HL-60/S4 treated with retinoic acid at 250 ng/mL for 4 days and 3 days (cell line): ENCODE results near the gene JADE2.

ENCODE experiments used
- in situ Hi-C: fragments of 300-500 bp; cut with MboI; formaldehyde crosslinking; loops from 2 replicates; pipeline ENCODE4 v1.7.0; 2022; ENCODE audit warnings: low sequenced_read_pairs

JADE2 gene

DNA sequence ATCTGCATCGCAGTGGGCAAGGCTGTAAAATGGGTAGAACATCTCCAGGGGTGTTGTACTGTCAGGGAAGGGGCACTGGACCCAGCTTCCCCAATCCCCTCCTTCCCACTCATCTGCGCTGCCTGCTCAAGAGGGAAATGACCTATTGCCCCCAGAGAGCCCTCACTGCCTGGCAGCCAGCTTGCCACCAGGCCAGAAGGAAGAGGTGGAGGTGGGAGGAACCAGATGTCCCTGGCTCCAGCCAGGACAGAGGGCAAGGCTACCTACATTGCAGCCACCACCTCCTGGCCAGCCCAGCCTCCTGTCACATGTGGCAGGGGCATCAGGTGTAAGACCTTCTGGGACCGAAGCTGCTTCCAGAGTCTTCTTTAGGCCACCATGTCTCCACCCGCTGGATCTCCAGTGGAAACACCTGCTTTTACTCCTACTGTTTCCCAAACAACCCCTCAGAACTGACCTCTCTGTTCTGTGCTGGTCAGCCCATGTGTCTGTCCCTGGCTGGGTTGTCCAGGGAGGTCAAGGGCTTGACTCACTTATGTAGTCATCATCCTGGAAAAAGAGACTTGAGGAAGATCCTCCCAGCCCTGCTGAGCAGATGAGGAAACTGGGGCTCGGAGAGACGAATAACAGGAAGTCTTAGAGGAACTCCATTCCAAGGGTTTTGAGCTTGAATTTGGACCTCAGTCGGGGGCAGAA, 42.3 kb downstream of the JADE2 start:
- in situ Hi-C loops, result no loop called here

DNA sequence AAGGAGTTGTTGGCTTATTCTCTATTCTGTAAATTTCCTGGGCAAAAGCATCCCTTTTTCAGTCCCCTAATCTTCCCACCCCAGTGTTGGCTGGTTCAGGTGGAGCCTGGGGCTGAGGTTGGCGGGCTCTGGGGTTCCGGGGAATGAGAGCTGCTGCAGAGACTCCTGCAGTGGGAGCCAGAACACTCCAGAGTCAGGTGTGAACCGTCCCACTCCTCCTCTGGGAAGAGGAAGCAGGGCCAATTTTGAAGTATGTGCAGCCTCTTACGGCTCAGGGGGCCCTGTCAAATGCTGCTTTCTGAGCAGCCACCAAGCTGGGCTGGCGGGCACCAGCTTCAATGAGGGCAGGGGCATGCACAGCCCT, 42.8 kb downstream of the JADE2 start:
- in situ Hi-C loops, result no loop called here

DNA sequence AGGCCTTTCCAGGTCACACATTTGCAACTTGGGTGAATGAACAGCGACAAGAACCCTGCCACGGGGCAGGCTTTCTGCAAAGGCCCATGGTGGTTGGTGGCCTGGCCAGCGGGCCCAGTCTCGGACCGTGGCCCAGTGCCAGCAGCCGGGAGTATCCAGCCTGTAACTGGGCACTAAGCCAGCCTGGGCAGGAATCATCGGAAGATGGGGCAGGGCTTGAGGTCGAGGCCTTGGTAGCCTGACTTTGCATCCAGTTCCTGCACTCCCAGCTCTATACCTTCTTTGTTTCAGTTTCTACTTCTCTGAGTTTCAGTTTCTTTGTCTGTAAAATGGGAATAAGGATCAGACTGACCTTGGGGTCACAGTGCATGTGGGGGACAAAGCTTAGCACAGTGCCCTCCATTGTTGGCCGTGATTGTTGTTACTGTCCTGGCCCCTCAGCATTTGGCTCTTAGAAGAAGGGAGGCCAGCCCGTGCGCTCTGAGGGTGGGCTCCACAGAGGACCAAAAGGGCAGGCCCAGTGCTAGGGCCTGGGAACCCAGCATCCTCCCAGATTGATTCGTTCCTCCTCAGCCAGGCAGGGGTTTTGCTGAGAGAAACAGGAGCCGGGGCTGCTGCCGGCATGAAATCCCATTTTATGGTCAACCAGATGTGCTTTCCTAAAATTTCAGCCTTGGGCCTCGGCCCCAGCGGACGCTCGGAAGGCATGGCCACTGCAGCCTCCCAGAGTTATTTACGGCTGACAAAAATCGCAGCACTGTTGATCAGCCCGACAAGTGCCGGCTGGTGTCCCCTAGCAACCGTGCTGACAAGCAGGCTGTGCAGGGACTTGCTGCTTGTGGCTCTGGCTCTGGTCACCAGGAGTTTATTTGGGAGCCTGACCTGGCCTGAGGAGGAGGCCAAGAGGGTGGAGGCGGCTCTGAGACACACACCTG, 43.6 kb downstream of the JADE2 start:
- in situ Hi-C loops, result no loop called here

DNA sequence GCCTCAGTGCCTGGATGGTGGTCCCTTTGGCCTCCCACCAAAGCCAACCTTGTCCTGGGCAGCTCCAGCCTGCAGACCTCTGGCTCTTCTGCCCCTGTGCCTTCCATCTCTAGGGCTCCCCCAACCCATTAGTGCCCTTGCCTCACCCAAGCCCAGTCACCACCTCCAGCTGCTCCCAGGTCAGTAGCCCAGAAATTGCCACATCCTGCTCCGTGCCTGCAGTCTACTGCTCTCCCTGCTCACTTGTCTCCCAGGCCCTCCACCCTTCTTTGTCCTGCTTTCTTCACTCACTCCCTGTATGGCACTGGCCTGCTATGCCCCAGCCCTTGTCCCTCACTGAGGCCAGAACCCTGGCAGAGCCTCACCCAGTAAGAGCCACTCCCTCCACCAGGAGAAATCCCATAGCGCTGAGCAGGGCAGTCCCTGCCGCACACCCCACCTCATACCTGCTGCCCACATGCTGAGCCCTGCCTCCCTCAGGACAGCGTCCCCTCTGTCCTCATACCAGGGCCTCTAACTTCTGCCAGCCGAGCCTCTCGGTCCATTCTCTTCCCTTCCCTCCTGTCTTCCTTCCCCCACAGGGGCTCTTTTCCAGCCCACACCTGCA, 44.4 kb downstream of the JADE2 start:
- in situ Hi-C loops, result no loop called here

DNA sequence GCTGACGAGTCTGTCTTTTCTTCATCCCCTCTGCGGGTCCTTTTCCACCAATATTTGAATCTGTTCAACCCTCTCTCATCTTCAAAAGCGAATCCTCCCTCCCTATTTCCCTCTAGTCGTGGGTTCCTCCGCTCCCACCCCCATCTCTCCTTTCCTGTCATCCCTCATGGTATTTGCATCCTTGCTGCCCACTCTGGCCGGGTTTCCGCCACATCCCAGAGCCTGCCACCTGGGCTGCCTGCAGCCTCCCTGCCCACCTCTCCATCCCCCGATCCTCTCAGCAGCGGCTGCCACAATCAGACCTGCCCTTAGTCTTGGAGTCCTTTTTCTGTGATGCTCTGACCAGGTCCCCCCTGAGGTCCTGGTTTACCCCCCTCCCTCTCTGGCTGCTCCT, 44.9 kb downstream of the JADE2 start:
- in situ Hi-C loops, result no loop called here

DNA sequence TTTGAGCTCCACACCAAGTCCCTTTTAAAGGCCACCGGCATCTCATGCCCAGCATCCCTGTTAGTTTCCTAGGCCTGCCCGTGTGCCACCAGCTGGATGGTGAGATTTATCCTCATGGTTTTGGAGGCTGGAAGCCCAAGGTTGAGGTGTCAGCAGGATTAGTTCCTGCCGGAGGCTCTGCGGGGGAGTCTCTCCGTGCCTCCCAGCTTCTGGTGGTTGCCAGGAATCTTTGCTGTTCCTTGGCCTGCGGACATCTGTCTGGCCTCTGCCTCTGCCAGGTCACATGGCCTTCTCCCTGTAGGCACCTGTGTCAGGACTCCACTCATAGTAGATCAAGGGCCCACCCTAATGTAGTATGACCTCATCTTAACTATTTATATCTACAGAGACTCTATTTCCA, 45.4 kb downstream of the JADE2 start:
- in situ Hi-C loops, result no loop called here

DNA sequence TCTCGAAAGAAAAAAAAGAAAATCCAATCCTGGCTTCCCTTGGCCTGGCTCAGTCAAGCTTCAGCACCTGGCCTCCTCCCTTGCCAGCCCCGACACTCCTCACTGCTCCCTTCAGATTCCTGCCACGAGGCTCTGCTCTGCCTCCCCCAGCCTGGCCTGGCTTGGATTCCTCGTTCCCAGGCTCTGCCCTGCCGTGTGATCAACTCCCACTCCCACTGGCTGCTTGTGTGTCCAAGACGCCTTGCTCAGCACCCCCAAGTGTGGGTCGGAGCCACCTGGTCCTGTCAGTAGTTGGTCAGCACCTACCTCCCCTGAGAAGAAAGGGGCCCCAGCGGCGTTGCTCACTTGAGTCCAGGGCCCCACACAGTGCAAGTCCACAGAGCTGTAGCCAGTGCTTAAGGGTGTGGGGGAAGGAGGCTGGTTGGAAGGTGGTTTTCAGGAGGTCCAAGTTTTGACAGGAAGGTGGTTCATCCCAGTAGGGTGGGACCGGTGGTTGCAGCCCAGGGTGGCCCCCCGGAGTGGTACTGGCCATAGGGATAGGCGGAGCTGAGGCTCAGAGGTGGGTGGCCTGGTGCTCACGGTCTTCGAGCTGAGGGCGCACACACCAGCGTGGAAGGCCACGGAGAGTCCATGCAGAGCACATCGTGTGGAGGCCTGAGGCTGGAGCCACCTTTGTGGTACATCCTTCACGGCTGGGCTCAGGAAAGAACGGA, 46.4 kb downstream of the JADE2 start:
- in situ Hi-C loops, result no loop called here

DNA sequence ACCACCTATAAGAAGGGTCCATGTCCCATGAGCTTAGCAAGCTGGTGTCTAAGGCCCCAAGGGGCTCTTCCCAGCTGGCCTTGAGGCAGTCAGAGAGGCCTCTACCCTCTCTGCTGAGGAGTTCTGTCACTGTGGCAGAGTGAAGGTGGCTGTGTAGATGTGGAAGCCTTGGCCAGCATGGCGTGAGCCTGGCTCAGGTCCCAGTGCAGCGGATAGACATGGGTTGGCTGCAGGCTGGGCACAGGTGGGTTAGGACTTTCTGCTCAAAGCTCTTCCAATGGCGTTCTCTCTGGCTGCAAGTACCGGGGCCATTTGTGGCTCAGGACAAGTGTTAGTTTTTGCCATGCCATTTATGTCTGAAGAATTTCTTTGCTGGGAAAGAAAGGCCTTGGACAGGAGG, 47.3 kb downstream of the JADE2 start:
- in situ Hi-C loops, result no loop called here

DNA sequence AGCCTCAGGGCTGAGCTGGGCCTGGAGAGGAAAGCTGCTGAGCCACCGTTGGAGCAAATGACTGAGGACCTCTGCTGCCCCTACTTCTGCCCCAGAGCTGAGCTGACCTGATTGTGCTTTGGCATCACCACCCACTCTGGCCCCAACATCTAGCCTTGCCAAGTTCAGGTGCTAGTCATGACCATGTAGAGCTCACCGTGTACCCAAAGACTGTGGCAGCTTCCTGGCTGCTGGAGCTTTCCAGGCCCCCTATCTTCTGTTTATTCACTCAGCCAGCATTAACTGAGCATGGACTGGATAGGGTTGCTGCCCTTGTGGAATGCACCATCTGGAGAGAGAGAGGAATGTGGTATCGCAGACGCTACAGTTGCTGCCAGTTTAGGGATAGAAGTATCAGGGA, 49.1 kb downstream of the JADE2 start:
- in situ Hi-C loops, result no loop called here

DNA sequence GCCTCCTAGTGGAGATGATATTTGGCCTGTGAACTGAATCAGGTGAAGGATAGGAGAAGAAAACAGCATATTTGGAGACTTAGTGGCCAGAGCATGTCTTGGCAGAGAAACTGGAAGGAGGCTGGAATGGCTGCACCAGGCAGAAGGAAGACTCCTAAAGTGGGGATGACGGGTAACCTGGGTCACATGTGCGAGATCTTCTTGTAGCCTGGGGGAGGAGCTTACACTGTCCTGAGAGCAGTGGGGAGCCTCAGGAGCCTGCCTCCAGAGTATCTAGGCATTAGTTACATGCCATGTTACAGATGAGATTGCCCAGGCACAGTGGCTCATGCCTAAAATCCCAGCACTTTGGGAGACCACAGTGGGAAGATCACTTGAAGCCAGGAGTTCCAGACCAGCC, 49.8 kb downstream of the JADE2 start:
- in situ Hi-C loops, result loop anchor here (25.0 kb wide), 2 partner anchors 263 to 388 kb away; partner anchors contain the start of gene SKP1

DNA sequence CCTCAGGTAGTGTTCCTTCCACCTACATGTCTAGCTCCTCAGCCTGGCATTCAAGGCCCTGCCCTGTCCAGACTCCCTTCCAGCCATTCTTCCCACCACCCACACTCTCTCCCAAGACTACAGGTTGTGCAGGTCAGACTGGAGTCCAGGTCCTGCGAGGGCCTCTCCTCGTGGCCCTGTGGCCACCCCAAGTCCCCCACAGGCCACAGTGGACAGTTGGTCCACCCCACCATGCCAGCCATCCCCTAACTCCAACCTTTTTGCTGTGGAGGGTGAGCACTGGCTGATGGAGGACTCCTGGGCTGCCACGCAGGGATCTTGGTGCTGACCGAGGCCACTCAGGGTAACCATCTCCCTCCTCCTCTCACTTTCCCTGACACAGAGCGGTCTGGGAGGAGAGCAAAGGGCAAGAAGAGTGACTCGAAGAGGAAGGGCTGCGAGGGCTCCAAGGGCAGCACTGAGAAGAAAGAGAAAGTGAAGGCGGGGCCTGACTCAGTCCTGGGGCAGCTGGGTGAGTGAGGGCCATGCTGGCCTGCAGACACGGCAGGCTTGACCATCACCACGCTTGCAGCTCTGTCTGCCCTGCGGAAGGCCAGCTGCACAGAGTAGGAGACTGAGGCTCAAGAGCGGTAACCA, 51.0 kb downstream of the JADE2 start:
- in situ Hi-C loops, result loop anchor here (25.0 kb wide), 2 partner anchors 264 to 389 kb away; partner anchors contain the start of gene SKP1

DNA sequence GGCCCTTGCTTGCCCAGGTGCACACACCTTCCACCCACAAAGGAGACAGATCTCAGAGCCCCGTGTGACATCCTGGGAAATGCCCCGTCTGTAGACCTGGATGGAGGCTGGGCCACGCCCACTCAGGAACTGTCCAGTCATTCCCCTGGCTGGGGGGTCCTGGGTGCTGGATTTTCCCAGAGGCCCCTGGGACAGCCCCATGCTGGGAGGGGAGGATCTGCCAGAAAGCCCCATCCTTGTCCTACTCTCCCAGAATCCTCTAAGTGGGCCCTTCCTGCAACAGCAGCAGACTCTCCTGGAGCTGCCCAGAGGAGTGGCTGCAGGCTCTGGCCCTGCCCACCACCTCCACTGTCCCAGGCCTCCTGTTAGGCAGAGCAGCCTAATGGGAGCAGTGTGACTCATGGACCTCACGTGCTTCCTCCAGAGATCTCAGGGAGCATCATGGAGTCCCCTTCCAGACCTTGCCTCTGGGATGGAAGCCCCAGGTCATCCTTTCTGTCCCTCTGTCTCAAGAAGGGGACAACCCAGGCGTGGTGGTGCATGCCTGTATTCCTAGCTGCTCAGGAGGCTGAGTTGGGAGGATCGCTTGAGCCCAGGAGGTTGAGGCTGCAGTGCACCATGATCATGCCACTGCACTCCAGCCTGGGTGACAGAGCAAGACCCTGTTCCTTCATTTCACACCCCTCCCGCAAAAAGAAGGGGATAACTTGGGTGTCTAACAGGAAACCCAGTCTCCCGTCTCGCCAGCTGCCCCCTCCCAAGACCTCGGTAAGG, 51.7 kb downstream of the JADE2 start:
- in situ Hi-C loops, result loop anchor here (25.0 kb wide), 2 partner anchors 265 to 390 kb away; partner anchors contain the start of gene SKP1

DNA sequence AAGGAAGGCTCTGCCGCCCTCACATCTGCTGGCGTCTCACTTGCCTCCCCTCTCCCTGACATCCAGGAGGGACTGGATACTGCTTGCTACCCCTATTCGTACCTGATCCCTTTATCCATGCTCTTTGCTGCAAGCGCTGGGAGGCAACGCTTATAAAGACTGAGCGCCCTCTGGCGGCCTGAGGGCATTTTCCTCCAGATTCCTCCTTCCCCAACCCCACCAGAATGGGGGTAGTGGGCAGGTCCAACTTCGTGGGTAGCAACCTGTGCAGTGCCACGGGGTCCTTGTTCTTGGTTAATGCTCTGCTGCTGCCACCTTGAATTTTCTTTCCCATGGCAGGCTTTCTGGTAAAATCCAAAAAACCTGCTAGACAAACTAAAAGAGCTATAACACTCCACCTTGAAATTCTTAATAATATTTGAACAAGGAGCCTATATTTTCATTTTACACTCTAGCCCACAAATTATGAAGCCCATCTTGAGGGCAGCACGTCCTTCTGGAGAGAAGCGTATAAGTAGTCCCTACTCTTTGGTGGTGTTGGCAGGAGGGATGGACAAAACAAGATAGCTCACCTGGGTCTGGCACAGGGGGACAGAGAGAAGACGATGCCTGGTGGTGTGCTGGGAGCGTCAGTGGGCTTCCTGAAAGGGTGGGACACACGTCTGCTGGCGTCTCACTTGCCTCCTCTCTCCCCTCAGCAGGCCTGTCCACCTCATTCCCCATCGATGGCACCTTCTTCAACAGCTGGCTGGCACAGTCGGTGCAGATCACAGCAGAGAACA, 52.5 kb downstream of the JADE2 start:
- in situ Hi-C loops, result loop anchor here (25.0 kb wide), 2 partner anchors 266 to 391 kb away; partner anchors contain the start of gene SKP1

DNA sequence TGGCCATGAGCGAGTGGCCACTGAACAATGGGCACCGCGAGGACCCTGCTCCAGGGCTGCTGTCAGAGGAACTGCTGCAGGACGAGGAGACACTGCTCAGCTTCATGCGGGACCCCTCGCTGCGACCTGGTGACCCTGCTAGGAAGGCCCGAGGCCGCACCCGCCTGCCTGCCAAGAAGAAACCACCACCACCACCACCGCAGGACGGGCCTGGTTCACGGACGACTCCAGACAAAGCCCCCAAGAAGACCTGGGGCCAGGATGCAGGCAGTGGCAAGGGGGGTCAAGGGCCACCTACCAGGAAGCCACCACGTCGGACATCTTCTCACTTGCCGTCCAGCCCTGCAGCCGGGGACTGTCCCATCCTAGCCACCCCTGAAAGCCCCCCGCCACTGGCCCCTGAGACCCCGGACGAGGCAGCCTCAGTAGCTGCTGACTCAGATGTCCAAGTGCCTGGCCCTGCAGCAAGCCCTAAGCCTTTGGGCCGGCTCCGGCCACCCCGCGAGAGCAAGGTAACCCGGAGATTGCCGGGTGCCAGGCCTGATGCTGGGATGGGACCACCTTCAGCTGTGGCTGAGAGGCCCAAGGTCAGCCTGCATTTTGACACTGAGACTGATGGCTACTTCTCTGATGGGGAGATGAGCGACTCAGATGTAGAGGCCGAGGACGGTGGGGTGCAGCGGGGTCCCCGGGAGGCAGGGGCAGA, 53.3 kb downstream of the JADE2 start:
- in situ Hi-C loops, result loop anchor here (25.0 kb wide), 2 partner anchors 266 to 391 kb away; partner anchors contain the start of gene SKP1

DNA sequence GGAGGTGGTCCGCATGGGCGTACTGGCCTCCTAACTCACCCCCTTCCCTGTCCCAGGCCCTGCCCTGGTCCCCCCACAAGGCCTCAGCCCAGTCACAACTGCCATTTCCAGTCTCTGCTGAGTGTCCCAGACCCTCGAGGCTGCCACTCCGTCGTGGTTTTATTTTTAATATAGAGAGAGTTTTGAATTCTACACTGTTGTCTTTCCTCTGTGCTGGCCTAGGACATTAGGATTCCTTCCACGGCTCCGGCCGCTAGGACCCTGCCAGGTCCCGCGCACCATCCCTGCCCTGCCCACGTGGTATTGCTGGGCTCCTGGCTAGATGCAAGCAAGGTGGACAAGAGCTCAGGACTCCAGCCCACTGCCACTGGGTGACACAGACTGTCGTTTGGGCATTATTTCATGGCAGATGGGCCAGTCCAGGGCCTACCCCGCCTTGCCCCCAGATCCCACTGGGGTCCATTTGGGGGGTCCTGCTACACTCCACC, 53.9 kb downstream of the JADE2 start:
- in situ Hi-C loops, result loop anchor here (25.0 kb wide), 2 partner anchors 267 to 392 kb away; partner anchors contain the start of gene SKP1

DNA sequence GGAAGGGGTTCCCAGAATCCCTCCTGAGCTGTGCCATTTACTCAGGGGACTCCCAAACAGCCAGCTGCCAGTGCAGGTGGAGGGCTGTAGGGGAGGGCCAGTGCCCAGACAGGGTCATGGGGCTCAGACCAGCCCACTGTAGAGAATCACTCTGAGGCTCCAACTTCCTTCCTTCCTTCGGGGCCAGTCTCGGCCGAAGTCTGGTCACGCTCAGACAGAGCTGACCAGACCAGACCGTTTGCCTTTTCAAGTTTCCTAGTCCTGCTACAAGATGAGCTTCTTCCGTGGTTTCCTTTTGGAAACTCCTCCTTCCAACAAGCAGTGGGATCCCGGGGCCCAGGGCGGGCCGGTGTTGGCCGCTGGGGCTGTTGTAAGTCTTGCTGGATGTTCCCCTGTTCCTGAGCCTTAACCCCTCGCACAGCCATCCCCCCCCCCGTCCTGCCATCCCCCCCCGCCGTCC, 54.6 kb downstream of the JADE2 start:
- in situ Hi-C loops, result loop anchor here (25.0 kb wide), 2 partner anchors 268 to 393 kb away; partner anchors contain the start of gene SKP1

DNA sequence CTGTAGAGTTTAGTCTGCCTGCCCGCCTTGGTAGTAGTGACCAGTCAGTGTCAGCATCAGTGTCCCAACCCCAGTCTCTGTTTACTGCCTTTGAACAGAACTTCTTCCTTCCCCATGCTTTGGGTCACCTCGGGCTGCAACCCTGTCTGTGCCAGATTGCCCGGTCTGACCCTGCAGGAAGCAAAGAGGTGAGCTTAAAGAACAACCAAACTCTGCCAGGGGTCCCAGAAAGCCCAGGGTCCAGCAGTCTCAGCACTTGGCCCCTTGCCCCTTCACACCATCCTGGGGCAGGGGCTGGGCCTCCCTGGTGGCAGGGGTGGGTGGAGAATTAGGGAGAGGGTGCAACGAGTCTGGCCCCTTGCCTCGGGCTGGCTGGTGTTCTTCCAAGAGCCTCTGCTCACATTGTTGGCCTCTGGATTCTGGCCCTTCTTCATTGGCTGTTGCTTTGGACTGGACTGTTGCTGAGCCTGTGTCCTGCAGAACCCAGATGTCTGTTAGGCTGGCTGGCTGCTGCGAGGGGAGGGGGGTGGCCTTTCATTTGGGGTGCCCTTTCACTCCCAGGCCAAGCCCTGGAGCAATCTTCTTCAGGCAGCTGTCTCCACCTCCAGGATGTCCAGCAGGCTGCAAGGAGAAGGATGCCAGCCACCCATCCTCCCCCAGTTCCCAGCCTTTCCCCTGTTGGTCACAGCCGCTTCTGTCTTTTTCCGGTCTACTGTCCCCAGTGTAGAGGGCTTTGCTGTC, 55.9 kb downstream of the JADE2 start:
- in situ Hi-C loops, result loop anchor here (25.0 kb wide), 2 partner anchors 269 to 394 kb away; partner anchors contain the start of gene SKP1
